GM21737 (cell line): ENCODE measurements around the gene RHEX.
A peak's percentile ranks its signal among the peaks of the same experiment; 100 is the strongest.

Experiments
- ATAC-seq: cut with Tn5 transposase; IDR thresholded peaks from one replicate; pipeline ENCODE4 v1.9.1; 2021; ENCODE audit warnings: mild to moderate bottlenecking, moderate library complexity; ENCODE audit not compliant: unreplicated experiment

Gene RHEX

GRCh38 chr1:206083750-206084149 is 30.8 kb downstream of the RHEX start:
- no peak for ATAC-seq

- ATAC-seq: no peak
Observed at GRCh38 chr1:206087091-206087490, 34.1 kb downstream of the RHEX start.

DNA sequence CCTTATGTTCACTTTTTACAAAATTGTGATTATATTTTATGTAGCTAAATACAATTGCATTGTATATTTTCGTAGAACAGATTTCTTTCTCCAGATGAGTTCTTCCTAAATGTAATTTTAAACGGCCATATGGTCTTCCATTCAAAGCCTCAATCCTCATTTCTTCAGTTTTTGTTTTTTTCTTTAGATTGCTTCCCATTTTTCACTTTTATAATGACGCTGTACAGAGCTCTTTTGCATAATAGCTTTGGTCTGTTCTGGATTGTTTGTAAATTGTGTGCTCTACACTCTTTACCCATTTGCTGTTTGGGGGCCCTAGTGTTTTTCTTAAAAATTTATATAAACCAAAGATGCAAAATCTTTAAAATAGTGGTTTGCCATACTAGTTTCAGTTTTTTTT is 36.4 kb downstream of the RHEX start:
- no peak for ATAC-seq

GRCh38 chr1:206094024-206094423 is 41.1 kb downstream of the RHEX start:
- no peak for ATAC-seq

- no peak for ATAC-seq
Observed at GRCh38 chr1:206097381-206097780, 44.4 kb downstream of the RHEX start.

- ATAC-seq: no peak
Observed at GRCh38 chr1:206098242-206098919, 45.4 kb downstream of the RHEX start.

GRCh38 chr1:206100226-206100815 is 47.3 kb downstream of the RHEX start:
- no peak for ATAC-seq

- ATAC-seq: no peak
Observed at GRCh38 chr1:206101351-206102045, 48.5 kb downstream of the RHEX start.

- no peak for ATAC-seq
Observed at GRCh38 chr1:206102292-206102936, 49.4 kb downstream of the RHEX start.

DNA sequence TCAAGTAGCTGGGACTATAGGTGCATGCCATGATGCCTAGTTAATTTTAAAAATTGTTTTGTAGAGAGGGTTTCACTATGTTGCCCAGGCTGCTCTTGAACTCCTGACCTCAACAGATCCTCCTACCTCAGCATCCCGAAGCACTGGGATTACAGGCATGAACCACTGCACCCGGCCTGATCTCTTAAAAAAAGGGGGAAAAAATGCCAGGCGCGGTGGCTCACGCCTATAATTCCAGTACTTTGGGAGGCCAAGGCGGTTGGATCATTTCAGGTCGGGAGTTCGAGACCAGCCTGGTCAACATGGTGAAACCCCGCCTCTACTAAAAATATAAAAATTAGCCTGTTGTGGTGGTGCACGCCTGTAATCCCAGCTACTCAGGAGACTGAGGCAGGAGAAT is 51.0 kb downstream of the RHEX start:
- no peak for ATAC-seq

GRCh38 chr1:206105464-206105995 is 52.6 kb downstream of the RHEX start:
- ATAC-seq: no peak

GRCh38 chr1:206106328-206107167 is 53.6 kb downstream of the RHEX start:
- ATAC-seq: peak; percentile 73

DNA sequence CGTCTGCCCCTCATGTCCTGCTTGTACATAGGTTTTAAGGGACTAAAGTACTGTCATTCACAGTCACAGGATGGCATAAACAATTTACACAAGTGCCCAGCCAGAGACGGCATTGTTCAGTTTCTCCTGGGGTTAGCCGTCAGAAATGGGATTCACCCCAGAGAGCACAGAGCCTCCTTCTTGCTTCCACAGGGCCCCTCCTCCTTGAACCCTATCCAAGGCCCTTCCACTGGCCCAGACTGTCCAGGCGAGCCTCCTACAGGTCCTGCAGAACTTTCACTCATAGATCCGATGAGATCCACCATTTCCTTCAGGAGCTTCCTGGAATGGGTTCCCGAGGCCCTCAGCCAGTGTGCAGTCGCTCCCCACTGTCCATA is 54.2 kb downstream of the RHEX start:
- ATAC-seq: no peak

- ATAC-seq: no peak
Observed at GRCh38 chr1:206108635-206109034, 55.7 kb downstream of the RHEX start.

DNA sequence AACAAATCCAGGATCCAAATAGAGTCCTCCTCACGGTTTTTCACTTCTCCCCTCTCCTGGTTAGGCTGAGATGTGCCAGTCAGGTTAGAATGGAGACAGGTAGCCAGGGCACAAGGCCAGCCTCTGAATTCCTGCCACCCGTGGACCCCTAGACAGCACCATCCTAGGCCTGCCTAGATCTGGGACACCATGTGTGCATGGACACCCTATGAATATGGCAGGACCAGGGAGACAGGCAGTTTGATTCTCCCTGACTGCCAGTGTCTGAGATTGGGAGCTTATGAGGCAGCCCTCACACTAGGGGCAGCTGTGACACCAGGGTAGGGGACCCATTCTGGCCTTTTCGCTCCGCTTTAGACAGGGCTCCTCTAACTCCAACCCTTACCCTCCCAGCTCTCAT is 56.7 kb downstream of the RHEX start:
- no peak for ATAC-seq

GRCh38 chr1:206110161-206110560 is 57.2 kb downstream of the RHEX start:
- ATAC-seq: no peak

DNA sequence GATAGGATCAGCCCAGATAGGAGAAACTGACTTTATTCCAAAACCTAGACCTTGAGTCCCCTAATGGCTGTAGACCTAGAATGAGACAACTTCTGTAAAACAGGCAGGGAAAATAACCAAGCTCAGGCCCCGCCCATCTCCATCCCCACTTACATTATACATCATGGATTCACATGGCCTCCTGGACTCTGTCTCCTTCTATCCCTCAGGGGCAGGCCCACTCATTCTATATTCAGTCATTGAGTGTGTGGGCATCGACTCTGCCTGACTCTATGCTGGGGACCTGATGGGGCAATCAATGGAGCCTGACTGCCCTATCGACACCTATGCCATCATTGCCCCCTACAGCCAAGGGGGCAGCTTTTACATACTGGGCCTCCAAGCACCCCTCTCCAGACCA is 57.8 kb downstream of the RHEX start:
- no peak for ATAC-seq

GRCh38 chr1:206111271-206111927 is 58.4 kb downstream of the RHEX start:
- no peak for ATAC-seq

DNA sequence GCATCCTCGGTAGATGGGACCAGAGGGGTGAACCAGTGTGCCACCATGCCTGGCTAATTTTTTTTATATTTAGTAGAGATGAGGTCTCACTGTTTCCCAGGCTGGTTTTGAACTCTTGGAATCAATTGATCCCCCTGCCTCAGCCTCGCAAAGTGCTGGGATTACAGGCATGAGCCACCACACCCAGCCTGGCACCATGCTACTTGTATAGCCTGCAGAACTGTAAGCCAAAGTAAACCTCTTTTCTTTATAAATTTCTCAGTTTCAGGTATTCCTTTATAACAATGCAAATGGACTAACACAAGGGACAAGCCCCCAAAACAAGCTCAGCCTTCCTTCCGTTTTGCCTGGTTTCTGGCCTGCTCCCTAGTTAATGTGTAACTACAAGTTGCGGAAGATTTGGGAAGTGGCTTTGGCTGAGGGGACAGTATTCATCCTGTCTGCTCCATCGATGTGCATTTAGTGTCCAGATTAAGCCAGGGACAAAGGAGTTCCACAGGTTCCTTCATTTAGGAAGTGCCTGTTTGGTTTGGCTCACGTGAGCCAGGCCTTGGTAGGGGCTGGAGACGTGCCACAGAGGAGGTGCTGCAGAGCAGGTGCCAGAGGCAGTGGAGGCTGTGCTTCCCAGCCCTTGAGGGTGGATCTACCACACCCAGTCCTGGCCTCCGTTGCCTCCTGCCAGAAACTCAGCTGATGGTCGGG is 59.8 kb downstream of the RHEX start:
- ATAC-seq: no peak
